CD14-positive monocyte (primary cell): Measurements from ENCODE around the gene CACNA1C. TPM values are rescaled to one million over a fixed set of nuclear protein-coding genes. Genes with fewer than 3 reads are reported as not detected.
A peak's percentile ranks its signal among the peaks of the same experiment; 100 is the strongest.

Experiments used
- DNase-seq, 3 donors: peaks; one replicate each; pipeline ENCODE4 v3.0.0-alpha.2; 2011 to 2022
- H2AFZ ChIP-seq: 2 replicates; pipeline ENCODE4 v1.6.0; 2012; ENCODE audit warnings: mild to moderate bottlenecking, low read depth, low read length, inconsistent platforms; ENCODE audit not compliant: insufficient read depth, poor library complexity, severe bottlenecking
- H3K27ac ChIP-seq, 2 donors: 1 replicate in 1 of 2; 2 replicates in 1 of 2; pipeline ENCODE4 v1.5.1; 2012 to 2013; ENCODE audit warnings: low read length in 2 of 2, control low read depth in 1 of 2, inconsistent platforms in 1 of 2, low read depth in 1 of 2, mild to moderate bottlenecking in 1 of 2
- H3K27me3 ChIP-seq, 2 donors: one replicate each; pipeline versions ENCODE4 v1.6.0 to v1.6.1; 2011 to 2013; ENCODE audit warnings: low read length in 2 of 2; ENCODE audit not compliant: control insufficient read depth in 2 of 2, insufficient read depth in 2 of 2
- H3K36me3 ChIP-seq, 2 donors: replicated peaks in 1 of 2; 1 replicate in 1 of 2; 2 replicates in 1 of 2; pipeline versions ENCODE4 v1.5.1 to v1.6.1; 2012 to 2013; ENCODE audit warnings: low read length in 2 of 2, control low read depth in 1 of 2, inconsistent platforms in 1 of 2, mild to moderate bottlenecking in 1 of 2; ENCODE audit not compliant: insufficient read depth in 2 of 2, control insufficient read depth in 1 of 2
- H3K4me1 ChIP-seq, 2 donors: 1 replicate in 1 of 2; 2 replicates in 1 of 2; pipeline versions ENCODE4 v1.5.1 to v1.6.1; 2012 to 2013; ENCODE audit warnings: low read length in 2 of 2, control low read depth in 1 of 2, inconsistent platforms in 1 of 2, mild to moderate bottlenecking in 1 of 2, moderate library complexity in 1 of 2; ENCODE audit not compliant: insufficient read depth in 2 of 2, control insufficient read depth in 1 of 2
- H3K4me2 ChIP-seq: replicated peaks from 2 replicates; pipeline ENCODE3; 2012; ENCODE audit warnings: low read length, moderate library complexity, mild to moderate bottlenecking; ENCODE audit not compliant: poor library complexity, severe bottlenecking; ENCODE audit errors: extremely low read depth
- H3K4me3 ChIP-seq, 3 experiments: fragments of 200-600 bp in 1 of 3; sonication (generic) in 1 of 3; replicated peaks in 1 of 3; 1 replicate in 2 of 3; 2 replicates in 1 of 3; pipeline ENCODE4 v1.5.1; 2011 to 2013; ENCODE audit warnings: low read length in 3 of 3, mild to moderate bottlenecking in 3 of 3, control low read depth in 2 of 3, low read depth in 2 of 3, inconsistent platforms in 1 of 3, moderate library complexity in 1 of 3
- H3K79me2 ChIP-seq: 2 replicates; pipeline ENCODE4 v1.6.0; 2012; ENCODE audit warnings: mild to moderate bottlenecking, control low read depth, inconsistent platforms, low read length, moderate library complexity; ENCODE audit not compliant: insufficient read depth
- H3K9ac ChIP-seq: 2 replicates; pipeline ENCODE4 v1.6.0; 2017; ENCODE audit warnings: low read length, mild to moderate bottlenecking; ENCODE audit not compliant: insufficient read depth, poor library complexity, severe bottlenecking
- H3K9me3 ChIP-seq, 2 donors: replicated peaks in 1 of 2; 1 replicate in 1 of 2; 2 replicates in 1 of 2; pipeline versions ENCODE4 v1.5.1 to v1.6.1; 2012 to 2013; ENCODE audit warnings: low read length in 2 of 2, control low read depth in 1 of 2; ENCODE audit not compliant: control insufficient read depth in 1 of 2, insufficient read depth in 1 of 2
- H4K20me1 ChIP-seq: 2 replicates; pipeline ENCODE4 v1.6.0; 2012; ENCODE audit warnings: mild to moderate bottlenecking, low read length, control low read depth, moderate library complexity; ENCODE audit not compliant: insufficient read depth
- H3K27ac Mint-ChIP-seq, 7 donors: one replicate each; pipeline ENCODE4 v1.8.0; 2020; ENCODE audit warnings: mild to moderate bottlenecking in 7 of 7, mixed read lengths in 7 of 7, moderate library complexity in 6 of 7, inconsistent platforms in 2 of 7
- H3K27me3 Mint-ChIP-seq, 3 donors: one replicate each; pipeline ENCODE4 v1.8.0; 2021 to 2022; ENCODE audit warnings: low read depth in 3 of 3, mild to moderate bottlenecking in 3 of 3, mixed read lengths in 3 of 3, moderate library complexity in 3 of 3, inconsistent platforms in 1 of 3
- H3K36me3 Mint-ChIP-seq, 2 donors: one replicate each; pipeline ENCODE4 v1.8.0; 2020; ENCODE audit warnings: mixed read lengths in 2 of 2, inconsistent platforms in 1 of 2, mild to moderate bottlenecking in 1 of 2
- H3K4me1 Mint-ChIP-seq: one replicate; pipeline ENCODE4 v1.8.0; 2020; ENCODE audit warnings: mild to moderate bottlenecking, mixed read lengths
- H3K4me3 Mint-ChIP-seq, 2 donors: one replicate each; pipeline ENCODE4 v1.8.0; 2020; ENCODE audit warnings: mild to moderate bottlenecking in 2 of 2, mixed read lengths in 2 of 2, moderate library complexity in 1 of 2
- H3K9me3 Mint-ChIP-seq, 7 donors: one replicate each; pipeline ENCODE4 v1.8.0; 2020 to 2022; ENCODE audit warnings: mixed read lengths in 7 of 7, mild to moderate bottlenecking in 6 of 7, moderate library complexity in 6 of 7, inconsistent platforms in 2 of 7
- WGBS: methylation state at CpG from one replicate; pipeline ENCODE4 v1.1.5; 2013; ENCODE audit warnings: missing lambda C conversion rate; ENCODE audit not compliant: insufficient coverage; 5-methylcytosine and 5-hydroxymethylcytosine counted together
- intact Hi-C, 2 donors: fragments of 100-400 bp; cut with micrococcal nuclease; formaldehyde crosslinking; loops; one replicate each; pipeline versions ENCODE4 v1.15.0 to v1.15.1; 2023
- polyA plus RNA-seq, 3 donors: library from polyadenylated mRNA; depleted of rRNA in 1 of 3; unstranded in 2 of 3; stranded (reverse) in 1 of 3; fragments of 300-500 nt in 2 of 3; fragments of >200 nt in 1 of 3; fragmentation: Illumina TruSeq in 2 of 3; gene quantifications; 1 replicate in 2 of 3; 2 replicates in 1 of 3; pipeline ENCODE4 v1.2.3, GENCODE V29; 2012 to 2021
- TF ChIP-seq, protein P1 (sequence below): fragments of 200-600 bp; IDR thresholded peaks from one replicate; pipeline ENCODE4 v1.8.0; 2022; ENCODE audit warnings: antibody characterized with exemption, mild to moderate bottlenecking

Gene CACNA1C
- polyA plus RNA-seq, 3 donors = not detected

- peaks cover 0 to 2% (median 0%) of the 10 kb centered on the region in 7 donors for H3K9me3 Mint-ChIP-seq
- Histone ChIP-seq H3K9me3 (no peaks in the 10 kb centered on the region), H3K4me1 (peaks cover 43 to 51% of the 10 kb centered on the region in 2 donors), H2AFZ (no peak overlapping the region), H3K9ac (no peak overlapping the region), H3K27ac (peak overlapping the region; percentile 37 to 50), H3K79me2 (no peaks in the 10 kb centered on the region), H3K27me3 (no peaks in the 10 kb centered on the region), H3K4me2 (peak overlapping the region; percentile 19), H3K36me3 (no peaks in the 10 kb centered on the region), H4K20me1 (no peaks in the 10 kb centered on the region), H3K4me3 (no peak overlapping the region)
- no peak for DNase-seq
- H3K27me3 Mint-ChIP-seq = peaks cover 0 to 2% (median 0%) of the 10 kb centered on the region in 3 donors
- peak overlapping the region in 3 of 7 donors; percentile 5 to 56 (median 48) for H3K27ac Mint-ChIP-seq
- no peak overlapping the region for H3K4me3 Mint-ChIP-seq
- no peaks in the 10 kb centered on the region for H3K36me3 Mint-ChIP-seq
- 92% methylated on average over 14 of the region's 17 CpGs for WGBS
- intact Hi-C loops = no loop called here
- TF ChIP-seq, protein P1, sequence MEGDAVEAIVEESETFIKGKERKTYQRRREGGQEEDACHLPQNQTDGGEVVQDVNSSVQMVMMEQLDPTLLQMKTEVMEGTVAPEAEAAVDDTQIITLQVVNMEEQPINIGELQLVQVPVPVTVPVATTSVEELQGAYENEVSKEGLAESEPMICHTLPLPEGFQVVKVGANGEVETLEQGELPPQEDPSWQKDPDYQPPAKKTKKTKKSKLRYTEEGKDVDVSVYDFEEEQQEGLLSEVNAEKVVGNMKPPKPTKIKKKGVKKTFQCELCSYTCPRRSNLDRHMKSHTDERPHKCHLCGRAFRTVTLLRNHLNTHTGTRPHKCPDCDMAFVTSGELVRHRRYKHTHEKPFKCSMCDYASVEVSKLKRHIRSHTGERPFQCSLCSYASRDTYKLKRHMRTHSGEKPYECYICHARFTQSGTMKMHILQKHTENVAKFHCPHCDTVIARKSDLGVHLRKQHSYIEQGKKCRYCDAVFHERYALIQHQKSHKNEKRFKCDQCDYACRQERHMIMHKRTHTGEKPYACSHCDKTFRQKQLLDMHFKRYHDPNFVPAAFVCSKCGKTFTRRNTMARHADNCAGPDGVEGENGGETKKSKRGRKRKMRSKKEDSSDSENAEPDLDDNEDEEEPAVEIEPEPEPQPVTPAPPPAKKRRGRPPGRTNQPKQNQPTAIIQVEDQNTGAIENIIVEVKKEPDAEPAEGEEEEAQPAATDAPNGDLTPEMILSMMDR = no peak
- no peaks in the 10 kb centered on the region for H3K4me1 Mint-ChIP-seq
These were observed 498.0 kb downstream of the CACNA1C start for GRCh38 chr12:2550561-2551411.

DNA sequence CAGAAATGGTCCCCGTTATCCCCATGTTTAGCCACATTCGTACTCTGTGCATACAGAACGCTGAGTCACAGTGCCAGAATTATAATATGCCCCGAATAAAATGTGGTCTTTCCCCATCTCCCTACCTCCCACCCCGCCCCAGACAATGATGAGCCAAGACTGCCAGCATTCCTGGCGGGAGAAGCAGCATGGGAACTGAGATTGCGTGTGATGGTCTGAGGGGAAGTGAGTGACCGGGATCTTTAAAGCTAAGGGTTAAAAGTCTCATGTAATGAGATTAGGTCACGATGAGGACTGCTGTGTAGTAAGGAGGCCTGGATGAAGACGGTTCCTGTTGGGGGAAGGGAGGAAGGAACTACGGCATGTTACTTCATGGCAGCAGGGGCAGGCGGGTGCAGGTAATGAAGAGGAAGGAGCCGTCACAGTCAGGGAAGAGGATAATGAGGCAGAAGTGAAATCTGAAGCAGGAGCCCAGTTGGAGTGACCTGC, 498.7 kb downstream of the CACNA1C start:
- H3K27me3 ChIP-seq = no peaks in the 10 kb centered on the region
- H3K9ac ChIP-seq = no peak overlapping the region
- H4K20me1 ChIP-seq = no peaks in the 10 kb centered on the region
- Mint-ChIP-seq H3K9me3 (peaks cover 0 to 2% (median 0%) of the 10 kb centered on the region in 7 donors), H3K4me1 (no peaks in the 10 kb centered on the region), H3K4me3 (no peak overlapping the region), H3K27me3 (peaks cover 0 to 4% (median 1%) of the 10 kb centered on the region in 3 donors), H3K36me3 (no peaks in the 10 kb centered on the region), H3K27ac (no peak overlapping the region)
- TF ChIP-seq, protein P1 = no peak
- peak overlapping the region; percentile 37 to 50 for H3K27ac ChIP-seq
- peak overlapping the region; percentile 19 for H3K4me2 ChIP-seq
- WGBS = 6% methylated on average over 9 of the region's 13 CpGs
- no peaks in the 10 kb centered on the region for H3K79me2 ChIP-seq
- H2AFZ ChIP-seq = no peak overlapping the region
- H3K36me3 ChIP-seq = no peaks in the 10 kb centered on the region
- H3K9me3 ChIP-seq = no peaks in the 10 kb centered on the region
- peaks cover 42 to 48% of the 10 kb centered on the region in 2 donors for H3K4me1 ChIP-seq
- H3K4me3 ChIP-seq = peak overlapping the region in 1 of 3 experiments; percentile 13
- intact Hi-C loops = no loop called here
- DNase-seq = peak; percentile 75 to 92 (median 84)
